Measurements from ENCODE around the gene SELENOF.
"Not testable (repeated sequence)": the region's sequence is repeated elsewhere in the genome, so short reads cannot be mapped to it uniquely, and the experiment has no call there.

Gene SELENOF

DNA sequence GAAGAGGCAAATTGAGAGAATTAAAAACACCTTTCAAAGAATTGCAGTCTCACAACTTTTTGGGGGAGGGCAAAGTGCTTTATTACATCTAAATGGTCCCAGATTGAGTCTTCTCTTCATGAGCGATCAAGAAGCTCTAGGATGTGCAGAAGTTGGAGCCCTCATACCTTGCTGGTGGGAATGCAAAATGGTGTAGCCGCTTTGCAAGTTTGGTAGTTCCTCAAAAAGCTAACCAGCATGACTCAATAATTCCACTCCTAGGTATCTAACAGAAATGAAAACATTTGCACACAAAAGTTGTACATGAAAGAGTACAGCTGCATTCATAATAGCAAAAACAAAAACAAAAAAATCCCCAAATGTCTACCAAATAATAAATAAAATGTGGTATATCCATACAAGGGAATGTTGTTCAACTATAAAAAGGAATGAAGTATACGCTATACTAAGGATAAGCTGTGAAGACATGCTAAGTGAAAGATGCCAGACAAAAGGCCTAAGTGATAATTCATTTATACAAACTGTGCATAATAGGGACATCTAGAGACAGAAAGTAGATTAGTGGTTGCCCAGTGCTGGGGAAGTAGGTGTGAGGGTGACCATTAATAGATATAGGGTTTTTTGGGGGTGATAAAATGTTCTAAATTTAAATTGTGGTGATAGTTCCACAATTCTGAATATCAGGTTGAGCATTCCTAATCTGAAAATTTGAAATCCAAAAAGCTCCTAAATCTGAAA, 55.2 kb downstream of the SELENOF start:
- no peak for DNase-seq (ENCODE audit: low read depth in 1 of 2, low spot score in 1 of 2)

- no peak for DNase-seq (ENCODE audit: low read depth in 1 of 2, low spot score in 1 of 2)
These were observed 57.7 kb downstream of the SELENOF start for GRCh38 chr1:86856196-86856595.

DNA sequence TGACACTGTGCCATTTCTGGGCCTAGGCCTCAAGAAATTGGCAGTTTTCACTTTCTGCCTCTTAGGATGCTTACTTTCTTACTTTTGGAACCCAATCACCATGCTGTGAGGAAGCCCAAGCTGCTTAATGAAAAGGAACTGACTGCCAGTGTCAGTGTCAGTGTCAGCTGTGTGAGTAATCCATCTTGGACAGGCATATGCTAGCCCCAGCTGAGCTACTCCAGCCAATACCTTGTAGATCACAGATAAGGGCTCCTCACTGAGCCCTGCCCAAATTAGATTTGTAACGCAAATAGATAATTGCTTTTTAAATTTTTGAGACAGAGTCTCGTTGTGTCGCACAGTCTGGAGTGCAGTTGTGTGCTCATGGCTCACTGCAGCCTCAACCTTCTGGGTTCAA, 59.6 kb downstream of the SELENOF start:
- DNase-seq (ENCODE audit: low read depth in 1 of 2, low spot score in 1 of 2) = no peak

DNA sequence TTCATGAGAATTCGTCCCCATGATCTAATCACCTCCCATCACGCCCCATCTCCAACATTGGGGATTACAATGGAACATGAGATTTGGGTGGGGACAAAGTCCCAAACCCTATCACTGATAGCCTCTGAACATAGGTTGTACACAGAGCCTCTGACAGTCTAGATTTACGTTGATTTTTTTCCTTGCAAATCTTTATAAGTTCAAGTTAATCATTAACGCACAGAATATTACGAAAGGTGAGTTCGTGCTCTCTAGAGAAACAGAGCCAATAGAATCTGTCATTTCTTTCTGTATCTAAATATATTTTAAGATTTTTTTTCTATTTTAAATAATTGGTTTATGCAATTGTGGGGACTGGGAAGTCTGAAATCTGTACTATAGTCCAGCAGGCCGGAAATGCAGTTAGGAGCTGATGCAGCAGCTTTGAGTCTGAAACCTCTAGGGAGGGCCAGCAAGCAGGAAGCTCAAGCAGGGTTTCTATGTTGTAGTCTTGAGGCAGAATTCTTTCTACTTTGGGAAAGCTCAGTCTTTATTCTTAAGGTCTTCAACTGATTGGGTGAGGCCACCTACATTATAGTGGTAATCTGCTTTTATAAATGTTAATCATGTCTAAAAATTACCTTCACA, 61.0 kb downstream of the SELENOF start:
- no peak for DNase-seq (ENCODE audit: low read depth in 1 of 2, low spot score in 1 of 2)

DNA sequence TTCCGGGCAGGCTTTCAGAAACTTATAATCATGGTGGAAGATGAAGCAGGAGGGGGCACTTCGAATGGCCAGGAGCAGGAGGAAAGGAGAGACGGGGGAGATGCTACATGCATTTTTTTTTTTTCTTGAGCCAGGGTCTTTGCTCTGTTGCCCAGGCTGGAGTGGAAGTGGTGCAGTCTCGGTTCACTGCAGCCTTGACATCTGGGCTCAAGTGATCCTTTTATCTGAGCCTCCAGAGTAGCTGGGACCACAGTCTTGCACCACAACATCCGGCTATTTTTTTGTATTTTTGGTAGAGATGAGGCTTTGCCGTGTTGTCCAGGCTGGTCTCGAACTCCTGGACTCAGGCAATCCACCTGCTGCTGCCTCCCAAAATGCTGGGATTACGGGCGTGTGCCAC, 61.6 kb downstream of the SELENOF start:
- no peak for DNase-seq (ENCODE audit: low read depth in 1 of 2, low spot score in 1 of 2)

DNA sequence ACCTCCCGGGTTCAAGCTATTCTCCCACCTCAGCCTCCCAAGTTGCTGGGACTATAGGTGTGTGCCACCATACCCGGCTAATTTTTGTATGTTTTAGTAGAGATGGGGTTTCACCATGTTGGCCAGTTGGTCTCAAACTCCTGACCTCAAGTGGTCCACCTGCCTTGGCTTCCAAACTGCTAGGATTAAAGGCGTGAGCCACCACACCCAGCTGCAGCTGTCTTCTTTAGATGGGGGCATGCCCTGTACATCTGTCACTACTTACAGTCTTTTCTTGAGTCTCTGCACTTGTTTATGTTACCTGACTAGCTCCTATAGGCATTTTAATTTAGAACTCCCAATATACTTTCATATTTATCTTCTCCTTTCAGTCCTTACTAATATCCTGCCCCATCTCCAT, 64.2 kb downstream of the SELENOF start:
- no peak for DNase-seq (ENCODE audit: low read depth in 1 of 2, low spot score in 1 of 2)

DNA sequence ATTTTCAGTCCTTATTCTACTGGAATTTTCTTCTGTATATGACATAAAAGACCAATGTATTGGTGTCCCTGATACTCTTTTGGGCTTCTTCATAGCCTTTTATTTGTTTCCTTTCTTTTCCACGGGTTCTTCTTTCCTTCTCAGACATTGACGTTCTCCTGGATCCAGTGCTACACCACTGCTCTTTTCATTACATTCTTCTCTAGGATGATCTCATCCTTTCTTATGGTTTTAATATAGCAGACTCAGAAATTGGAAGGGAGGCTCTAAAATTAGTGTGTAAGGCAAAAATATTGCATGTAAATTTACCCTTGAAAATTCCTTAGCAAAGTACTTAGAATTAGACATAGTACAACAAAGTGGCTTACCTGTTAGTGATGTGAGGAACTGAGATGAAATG, 65.3 kb downstream of the SELENOF start:
- no peak for DNase-seq (ENCODE audit: low read depth in 1 of 2, low spot score in 1 of 2)

- DNase-seq (ENCODE audit: low read depth in 1 of 2, low spot score in 1 of 2) = no peak
These were observed 67.7 kb downstream of the SELENOF start for GRCh38 chr1:86846164-86846647.

- no peak for DNase-seq (ENCODE audit: low read depth in 1 of 2, low spot score in 1 of 2)
These were observed 68.4 kb downstream of the SELENOF start for GRCh38 chr1:86845514-86845913.

DNA sequence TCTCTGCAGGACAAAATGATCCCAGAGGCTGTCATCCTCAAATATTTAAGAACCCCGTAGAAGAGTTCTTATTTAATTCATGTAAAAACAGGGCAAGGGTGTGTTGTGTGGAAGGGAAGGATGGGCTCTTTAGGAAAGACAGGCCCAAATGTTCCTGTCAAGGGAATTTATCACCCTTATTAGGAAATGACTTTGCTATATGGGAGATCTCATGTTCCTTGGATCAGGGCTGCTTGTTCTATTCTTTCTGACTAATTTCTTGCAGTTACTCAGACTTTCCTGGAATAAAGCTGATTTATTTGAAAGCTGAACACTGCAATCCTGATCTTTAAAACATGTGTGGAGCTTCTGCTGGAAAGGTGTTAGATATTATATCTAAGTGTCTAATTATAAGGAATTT, 72.8 kb downstream of the SELENOF start:
- DNase-seq (ENCODE audit: low read depth in 1 of 2, low spot score in 1 of 2) = no peak

DNA sequence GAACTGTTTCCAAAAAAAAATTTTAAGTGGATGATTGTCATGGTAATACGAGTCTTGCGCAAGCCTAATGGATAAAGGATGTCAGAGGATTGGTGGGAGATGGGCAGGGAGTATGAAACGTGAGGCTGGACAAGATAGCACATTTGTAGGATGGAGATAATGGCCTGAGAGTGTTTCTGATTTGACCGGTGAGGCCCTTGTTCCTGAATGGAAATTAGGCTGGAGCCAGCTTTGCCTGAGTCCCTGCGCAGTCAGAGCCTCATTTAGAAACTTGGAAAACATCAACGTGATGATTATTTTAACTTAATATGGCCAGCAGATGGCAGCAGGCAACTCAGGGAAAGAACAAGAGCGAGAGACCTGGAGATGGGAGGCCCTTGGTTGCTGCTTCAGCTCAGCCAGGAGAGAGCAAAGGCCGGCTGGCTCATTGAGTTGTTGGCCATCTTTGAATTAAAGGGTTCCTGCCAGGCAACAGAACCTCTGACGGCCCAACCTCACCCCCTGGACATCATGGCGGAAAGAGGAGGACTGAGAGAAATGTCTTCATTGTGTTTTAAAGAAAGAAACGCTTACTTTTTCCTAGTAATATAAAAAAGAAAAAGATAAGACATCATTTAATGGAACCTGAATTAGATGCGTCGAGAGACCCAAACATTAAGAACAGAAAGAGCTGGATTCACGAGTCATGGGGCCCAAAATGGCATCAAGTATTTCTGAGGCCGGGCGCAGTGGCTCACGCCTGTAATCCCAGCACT, 80.3 kb downstream of the SELENOF start:
- DNase-seq (ENCODE audit: low read depth in 1 of 2, low spot score in 1 of 2) = peak; percentile 4 to 13

GRCh38 chr1:86832433-86832832, 81.5 kb downstream of the SELENOF start:
- DNase-seq (ENCODE audit: low read depth in 1 of 2, low spot score in 1 of 2) = no peak

- no peak for DNase-seq (ENCODE audit: low read depth in 1 of 2, low spot score in 1 of 2)
These were observed 84.6 kb downstream of the SELENOF start for GRCh38 chr1:86829321-86829720.

- DNase-seq (ENCODE audit: low read depth in 1 of 2, low spot score in 1 of 2) = no peak
These were observed 85.9 kb downstream of the SELENOF start for GRCh38 chr1:86828024-86828423.

DNA sequence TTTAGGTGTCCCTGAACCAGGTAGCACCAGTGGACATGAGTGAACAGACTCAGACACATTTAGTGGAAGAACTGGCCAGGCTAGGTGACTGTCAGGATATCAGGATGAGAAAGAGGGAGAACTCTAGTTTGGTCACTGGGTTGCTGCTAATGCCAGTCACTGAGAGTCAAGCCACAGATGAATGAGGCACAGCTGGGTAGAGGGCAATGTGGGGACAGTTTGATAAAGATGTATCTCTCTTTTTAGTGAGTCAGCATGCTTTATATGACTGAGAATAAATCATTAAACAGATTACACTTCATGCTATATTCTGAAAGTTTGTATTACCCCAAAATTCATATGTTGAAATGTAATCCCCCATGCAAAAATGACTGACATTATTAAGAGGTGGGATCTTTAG, 87.1 kb downstream of the SELENOF start:
- no peak for DNase-seq (ENCODE audit: low read depth in 1 of 2, low spot score in 1 of 2)

DNA sequence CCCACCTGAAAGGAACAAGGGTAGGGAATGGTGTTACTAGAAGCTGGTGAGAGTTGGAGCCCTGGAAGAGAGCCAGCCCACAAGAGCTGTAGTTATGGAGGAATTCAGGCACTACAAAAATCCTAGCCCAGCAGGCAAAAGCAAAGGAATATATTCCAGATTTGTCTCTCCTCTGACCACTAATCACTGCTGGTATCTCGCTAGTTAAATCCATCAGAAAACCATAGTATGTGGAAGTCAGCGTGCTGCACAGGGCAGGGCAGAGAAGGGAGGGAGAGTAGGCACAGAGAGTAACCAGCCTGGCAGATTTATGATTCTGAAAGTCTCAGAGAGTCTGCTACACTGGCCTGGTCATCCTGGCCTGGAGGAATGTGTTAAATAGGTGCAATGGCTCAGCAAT, 88.6 kb downstream of the SELENOF start:
- DNase-seq (ENCODE audit: low read depth in 1 of 2, low spot score in 1 of 2) = no peak

DNA sequence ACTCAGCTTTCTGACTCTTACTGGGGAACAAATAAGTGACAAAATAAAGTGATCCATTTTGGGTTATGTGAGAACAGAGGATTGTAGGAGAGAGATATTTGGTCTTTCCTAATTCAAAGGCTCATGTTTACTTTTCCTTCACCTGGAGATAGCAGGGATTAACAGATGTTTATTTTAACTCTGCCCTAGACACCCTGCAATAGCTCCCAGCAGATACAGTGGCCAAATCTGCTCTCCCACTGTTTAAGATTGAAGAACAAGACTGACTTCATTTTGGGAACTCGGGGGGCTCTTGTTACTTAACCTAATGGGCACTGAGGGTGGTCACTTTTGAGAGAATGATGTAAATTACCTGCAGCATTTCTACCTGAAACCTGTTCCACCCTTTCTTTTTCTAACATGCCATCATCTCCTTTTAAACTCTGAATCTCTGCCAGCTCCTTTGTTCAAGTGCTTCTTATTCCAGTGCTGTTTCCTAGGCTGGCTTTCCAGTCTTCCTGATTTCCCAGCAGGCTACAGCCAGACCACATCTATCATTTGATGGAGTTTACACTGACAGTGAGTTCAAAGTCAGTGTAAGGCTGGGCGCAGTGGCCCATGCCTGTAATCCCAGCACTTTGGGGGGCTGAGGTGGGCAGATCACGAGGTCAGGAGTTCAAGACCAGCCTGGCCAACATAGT, 90.0 kb downstream of the SELENOF start:
- DNase-seq (ENCODE audit: low read depth in 1 of 2, low spot score in 1 of 2) = no peak

DNA sequence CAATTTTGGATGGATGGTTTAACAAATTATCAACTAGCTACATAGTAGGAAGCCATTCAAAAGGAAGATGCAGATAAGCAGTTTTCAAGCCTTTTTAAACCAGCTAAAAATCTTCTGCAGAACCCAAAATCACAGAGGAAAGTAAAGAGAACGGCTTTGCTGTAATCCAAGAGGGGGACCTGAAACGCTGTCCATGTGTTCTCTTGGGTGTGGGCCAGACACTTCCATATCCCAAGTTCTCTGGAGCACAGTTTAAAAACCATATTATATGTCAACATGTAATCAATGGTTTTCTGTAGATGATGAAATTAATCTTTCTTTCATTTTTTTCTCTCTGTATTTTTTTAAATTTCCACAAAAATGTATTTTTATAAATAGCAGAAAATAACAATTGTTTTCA, 90.5 kb downstream of the SELENOF start:
- no peak for DNase-seq (ENCODE audit: low read depth in 1 of 2, low spot score in 1 of 2)

DNA sequence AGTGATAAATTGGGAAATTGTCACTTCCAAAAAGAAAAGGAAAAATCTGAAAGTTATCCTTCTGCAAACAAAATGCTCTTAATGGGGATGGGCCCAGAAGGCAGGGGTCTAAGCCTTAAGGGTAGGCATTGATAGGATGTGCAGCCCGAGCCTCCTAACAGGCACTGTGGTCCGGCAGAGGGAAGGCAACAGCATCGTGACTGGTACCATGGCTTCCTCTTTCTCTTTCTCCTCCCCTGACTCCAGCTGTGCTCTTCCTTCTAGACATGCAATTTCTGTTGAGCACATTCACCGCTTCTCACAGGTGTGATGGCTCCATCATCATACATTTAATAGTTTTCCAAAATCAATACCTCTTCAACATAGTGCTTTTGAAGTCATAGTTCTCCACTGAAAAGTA, 91.5 kb downstream of the SELENOF start:
- DNase-seq (ENCODE audit: low read depth in 1 of 2, low spot score in 1 of 2) = no peak

- no peak for DNase-seq (ENCODE audit: low read depth in 1 of 2, low spot score in 1 of 2)
These were observed 92.0 kb downstream of the SELENOF start for GRCh38 chr1:86821956-86822355.

DNA sequence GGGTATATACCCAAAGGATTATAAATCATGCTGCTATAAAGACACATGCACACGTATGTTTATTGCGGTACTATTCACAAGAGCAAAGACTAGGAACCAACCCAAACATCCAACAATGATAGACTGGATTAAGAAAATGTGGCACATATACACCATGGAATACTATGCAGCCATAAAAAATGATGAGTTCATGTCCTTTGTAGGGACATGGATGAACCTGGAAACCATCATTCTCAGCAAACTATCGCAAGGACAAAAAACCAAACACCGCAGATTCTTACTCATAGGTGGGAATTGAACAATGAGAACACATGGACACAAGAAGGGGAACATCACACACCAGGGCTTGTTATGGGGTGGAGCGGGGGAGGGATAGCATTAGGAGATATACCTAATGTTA, 94.0 kb downstream of the SELENOF start:
- not testable (repeated sequence) for DNase-seq (ENCODE audit: low read depth in 1 of 2, low spot score in 1 of 2)
